ENCODE results near the gene ACSF3.

DNA sequence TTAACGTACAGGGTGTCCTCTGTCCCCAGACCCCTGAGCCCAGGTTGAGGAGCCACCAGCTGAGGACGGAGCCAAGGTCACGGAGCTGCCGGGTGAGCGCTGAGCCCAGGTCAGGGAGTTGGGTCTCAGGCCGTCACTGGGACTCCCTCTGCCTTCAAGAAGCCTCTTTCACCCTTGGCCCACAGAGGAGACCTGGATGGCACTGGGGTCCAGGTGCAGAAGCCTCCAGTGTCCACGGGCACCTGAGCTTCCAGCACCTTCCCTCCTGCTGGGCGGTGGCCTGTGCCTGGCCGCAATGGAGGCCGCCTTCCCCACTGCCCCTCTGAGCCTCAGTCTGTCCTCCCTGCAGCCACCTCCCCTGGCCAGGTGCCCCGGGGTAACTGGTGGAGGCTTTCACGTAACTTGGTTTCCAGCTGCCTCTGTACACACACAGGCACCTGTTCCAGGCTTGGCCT is 46.3 kb downstream of the ACSF3 start:
- TF ChIP-seq ZBTB20 (tag by site-specific recombination; IDR thresholded peaks at IDR 0.05) = no peak
- TF ChIP-seq ATF2 (tag by site-specific recombination; IDR thresholded peaks at IDR 0.05; ENCODE audit: low read depth) = no peak
- no peak for TF ChIP-seq CTCF (tag by site-specific recombination; IDR thresholded peaks at IDR 0.05)
- TF ChIP-seq GLI2 (tag by site-specific recombination; IDR thresholded peaks at IDR 0.05; ENCODE audit: borderline replicate concordance, low read depth) = no peak
- no peak for TF ChIP-seq SP2 (tag by site-specific recombination; IDR thresholded peaks at IDR 0.05)
- no peak for TF ChIP-seq HIC1 (tag by site-specific recombination; IDR thresholded peaks at IDR 0.05)
